Mammary epithelial cell (primary cell): ENCODE measurements around the gene TGFB3.

Source experiments
- EZH2 ChIP-seq: IDR thresholded peaks from 2 replicates; pipeline ENCODE4 v1.6.1; 2012; ENCODE audit warnings: low read length, inconsistent platforms, borderline replicate concordance
- TF ChIP-seq, protein P1 (sequence below), 2 donors: IDR thresholded peaks in 1 of 2; conservative IDR thresholded peaks in 1 of 2; 2 replicates each; pipeline ENCODE4 v1.5.1; 2011 to 2012; ENCODE audit warnings: inconsistent platforms in 2 of 2, low read length in 2 of 2, mild to moderate bottlenecking in 2 of 2, control low read depth in 1 of 2, low read depth in 1 of 2; ENCODE audit not compliant: insufficient read depth in 1 of 2; ENCODE audit errors: extremely low read depth in 1 of 2

DNA sequence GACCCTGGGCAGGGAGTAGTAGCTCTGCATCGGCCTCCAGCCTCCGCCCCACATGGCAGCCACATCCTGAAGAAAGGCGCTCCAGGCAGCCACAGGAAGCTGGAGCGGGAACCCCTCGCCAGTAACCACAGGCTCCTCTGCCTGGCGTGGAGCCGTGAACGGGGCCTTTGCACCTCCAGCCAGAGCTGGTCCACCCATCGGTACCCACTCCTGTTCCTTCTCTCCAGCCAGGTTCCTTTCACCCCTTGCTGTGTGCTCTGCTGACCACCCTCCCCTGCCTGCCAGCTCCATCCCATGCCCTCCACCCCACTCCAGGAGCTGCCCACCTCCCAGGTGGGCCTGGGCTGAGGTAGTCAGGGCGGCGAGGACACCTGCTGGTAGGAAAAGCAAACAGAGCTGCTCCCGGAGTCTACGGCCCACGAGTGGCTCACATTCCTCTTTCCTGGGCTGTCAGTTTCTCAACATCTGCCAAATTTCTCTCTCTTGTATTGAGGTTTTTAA is 2.7 kb downstream of the TGFB3 start:
- no peak for TF ChIP-seq EZH2
- TF ChIP-seq, protein P1, sequence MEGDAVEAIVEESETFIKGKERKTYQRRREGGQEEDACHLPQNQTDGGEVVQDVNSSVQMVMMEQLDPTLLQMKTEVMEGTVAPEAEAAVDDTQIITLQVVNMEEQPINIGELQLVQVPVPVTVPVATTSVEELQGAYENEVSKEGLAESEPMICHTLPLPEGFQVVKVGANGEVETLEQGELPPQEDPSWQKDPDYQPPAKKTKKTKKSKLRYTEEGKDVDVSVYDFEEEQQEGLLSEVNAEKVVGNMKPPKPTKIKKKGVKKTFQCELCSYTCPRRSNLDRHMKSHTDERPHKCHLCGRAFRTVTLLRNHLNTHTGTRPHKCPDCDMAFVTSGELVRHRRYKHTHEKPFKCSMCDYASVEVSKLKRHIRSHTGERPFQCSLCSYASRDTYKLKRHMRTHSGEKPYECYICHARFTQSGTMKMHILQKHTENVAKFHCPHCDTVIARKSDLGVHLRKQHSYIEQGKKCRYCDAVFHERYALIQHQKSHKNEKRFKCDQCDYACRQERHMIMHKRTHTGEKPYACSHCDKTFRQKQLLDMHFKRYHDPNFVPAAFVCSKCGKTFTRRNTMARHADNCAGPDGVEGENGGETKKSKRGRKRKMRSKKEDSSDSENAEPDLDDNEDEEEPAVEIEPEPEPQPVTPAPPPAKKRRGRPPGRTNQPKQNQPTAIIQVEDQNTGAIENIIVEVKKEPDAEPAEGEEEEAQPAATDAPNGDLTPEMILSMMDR (conservative IDR thresholded peaks at IDR 0.05 in 1 of 2, IDR thresholded peaks at IDR 0.05 in 1 of 2; ENCODE audit: extremely low read depth in 1 of 2, insufficient read depth in 1 of 2, low read depth in 1 of 2, low read length in 2 of 2): peak; percentile 48 to 71
